GM19455 (cell line): ENCODE data around the gene SAFB.

Experiments
- ATAC-seq: cut with Tn5 transposase; IDR thresholded peaks from one replicate; pipeline ENCODE4 v1.9.1; 2021; ENCODE audit not compliant: unreplicated experiment

The SAFB gene

DNA sequence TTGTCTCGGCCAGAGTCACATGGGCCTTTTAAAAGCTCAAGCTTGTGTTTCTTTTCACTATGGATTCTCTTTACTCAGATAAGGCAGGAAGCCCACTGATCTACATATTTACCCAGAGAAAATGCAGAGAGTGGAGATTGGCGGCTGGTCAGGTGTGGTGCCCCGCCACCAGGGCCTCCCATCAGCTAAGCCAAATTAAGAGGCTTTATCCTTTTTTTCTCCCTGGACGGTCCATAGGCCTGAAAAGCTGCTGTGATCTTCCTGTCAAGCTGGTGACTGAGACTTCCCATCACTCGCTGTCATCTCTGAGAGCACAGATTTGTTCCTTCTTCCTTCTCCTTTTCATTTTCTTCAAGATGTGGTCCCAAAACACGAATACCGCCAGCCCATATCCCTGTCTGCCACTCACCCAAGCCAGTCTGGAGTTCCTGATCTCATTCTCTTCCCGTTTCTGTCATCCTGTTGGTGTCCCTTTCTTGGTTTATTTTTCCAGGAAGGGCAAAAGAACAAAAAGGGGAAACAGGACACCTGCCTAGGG, 1.9 kb downstream of the SAFB start:
- no peak for ATAC-seq

DNA sequence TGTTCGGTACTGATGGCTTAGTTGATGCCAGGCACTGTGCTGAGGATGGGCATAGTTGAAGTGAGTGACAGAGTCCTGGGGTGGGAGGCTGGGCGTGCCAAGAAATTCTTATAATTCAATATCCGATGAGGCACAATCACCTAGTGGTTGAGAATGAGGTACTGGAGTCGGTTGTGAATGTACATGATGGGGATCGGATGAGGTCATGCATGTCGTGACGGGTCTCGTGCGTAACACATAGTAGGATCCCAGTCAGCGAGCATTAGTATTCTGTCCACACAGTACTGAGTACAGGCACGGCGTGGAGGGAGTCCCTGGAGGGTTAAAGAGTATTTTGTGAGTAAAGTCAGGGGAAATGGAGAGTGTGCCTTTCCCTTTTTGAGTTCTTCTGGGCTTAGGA, 2.8 kb downstream of the SAFB start:
- ATAC-seq = no peak

GRCh38 chr19:5627395-5627904, 4.6 kb downstream of the SAFB start:
- no peak for ATAC-seq

DNA sequence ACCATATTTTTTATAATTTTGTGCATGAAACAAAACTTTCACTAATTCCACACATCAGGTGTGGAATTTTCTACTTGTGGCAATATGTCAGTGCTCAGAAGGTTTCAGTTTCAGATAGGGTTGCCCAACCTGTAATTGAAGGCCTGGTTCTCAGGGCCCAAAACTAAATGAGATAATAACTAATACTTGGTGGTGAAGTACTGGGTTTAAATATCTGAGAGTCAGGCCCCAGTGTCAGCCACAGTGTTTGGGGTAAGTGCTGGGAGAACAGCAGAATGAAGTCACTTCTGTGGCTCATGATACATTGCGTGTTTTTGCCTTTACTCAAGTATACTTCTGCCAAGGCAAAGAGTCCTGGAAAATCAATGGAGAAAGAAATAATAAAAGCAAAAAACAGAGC, 5.6 kb downstream of the SAFB start:
- no peak for ATAC-seq

DNA sequence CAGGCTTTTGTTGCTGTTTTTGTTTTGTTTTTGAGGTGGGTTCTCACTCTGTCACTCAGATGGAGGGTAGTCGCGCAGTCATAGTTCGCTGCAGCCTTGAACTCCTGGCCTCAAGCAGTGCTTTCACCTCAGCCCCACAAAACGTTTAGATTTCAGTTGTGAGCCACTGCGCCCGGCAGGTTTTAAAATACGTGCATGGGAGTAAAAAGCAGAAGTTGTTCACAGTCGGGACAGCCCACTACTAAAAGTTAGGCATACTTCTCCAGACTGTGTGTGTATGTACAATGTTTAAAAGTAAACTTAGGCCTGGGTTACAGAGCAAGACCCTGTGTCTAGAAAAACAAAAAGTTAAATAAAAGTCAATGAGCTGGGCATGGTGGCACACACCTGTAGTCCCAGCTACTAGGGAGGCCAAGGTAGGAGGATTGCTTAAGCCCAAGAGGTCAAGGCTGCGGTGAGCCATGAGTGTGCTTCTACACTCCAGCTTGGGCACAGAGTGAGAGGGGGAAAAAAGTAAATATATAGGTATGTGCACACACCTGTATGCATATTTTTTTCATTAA, 6.1 kb downstream of the SAFB start:
- ATAC-seq = no peak

DNA sequence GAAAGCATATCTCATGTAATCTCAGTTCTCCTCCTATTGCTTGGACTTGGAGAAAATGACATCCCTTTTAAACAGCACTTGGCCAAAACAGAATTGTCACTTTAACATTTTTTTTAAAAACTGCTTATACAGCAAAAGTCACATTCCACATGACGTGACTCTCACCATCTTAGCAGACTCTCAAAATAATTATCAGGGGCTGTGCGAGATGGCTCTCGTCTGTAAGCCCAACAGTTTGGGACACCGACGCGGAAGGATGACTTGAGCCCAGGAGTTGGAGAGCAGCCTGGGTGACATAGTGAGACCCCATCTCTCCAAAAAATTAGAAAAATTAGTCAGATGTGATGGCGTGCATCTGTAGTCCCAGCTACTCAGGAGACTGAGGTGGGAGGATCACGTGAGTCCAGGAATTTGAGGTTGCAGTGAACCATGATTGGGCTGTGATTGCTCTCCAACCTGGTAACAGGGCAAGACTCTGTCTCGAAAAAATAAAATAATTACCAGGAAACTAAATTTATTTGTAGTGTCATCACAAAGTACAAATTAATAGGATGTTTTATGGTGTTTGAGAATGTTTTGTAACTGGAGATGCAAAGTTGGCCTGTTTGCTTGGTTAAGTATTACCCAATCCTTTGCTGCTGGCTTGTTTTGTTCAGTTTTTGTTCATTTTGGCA, 8.8 kb downstream of the SAFB start:
- ATAC-seq = no peak

GRCh38 chr19:5632241-5632612, 9.3 kb downstream of the SAFB start:
- no peak for ATAC-seq

GRCh38 chr19:5632657-5633056, 9.8 kb downstream of the SAFB start:
- no peak for ATAC-seq

DNA sequence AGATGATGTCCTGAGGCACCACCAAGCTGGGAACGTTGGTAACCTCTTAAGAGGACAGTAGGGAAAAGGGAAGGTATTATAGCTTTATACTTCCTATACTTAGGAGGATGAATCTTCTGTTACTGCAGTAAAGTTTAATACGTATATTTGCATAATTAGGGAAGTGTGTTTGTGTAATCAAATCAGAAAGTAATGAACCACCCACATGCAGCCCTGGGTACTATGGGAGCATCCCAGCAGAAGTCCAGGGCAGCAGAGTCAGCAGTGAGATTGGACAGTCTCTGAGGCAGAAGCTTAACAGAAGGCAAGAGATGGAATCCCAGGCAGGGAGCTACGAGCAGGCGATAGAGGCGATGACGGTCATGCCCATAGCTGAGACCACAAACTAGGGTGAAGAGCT, 12.5 kb downstream of the SAFB start:
- no peak for ATAC-seq

DNA sequence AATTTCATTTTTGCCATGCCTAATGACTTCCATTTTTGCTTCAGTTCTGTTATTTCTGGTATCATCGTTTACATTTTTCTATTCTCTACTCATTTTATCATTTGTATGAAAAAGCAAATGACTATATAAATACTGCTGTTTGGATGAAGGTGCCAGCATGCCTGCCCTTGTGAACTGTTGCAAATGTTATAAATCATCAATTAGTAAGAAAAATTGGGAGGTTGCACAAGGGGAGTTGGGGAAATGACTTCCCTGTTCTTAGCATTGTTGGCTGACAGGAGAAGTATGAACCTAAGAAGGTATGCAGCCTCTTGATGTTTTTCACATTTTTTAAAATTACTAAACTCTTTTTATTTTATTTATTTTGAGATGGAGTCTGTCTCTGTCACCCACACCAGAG, 15.1 kb downstream of the SAFB start:
- no peak for ATAC-seq

DNA sequence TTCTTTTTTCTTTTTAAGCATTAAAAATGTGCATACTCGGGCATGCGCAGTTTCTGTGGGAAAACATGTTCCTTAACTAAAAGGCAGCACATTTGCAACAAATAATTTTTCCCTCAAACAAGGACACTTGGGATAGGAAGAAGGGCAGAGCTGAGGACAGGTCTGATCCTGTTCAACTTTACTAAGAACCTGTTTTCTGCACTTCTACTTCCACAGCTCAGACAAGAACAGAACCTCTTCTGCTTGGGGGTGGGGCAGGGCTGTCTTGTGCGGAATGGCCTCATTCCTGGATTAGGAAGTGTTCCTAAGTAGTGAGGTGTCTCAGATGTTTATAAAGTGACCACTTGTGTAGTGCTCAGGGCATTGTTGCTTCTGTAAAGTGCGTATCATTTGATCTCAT, 18.3 kb downstream of the SAFB start:
- ATAC-seq = no peak

GRCh38 chr19:5642204-5642603, 19.3 kb downstream of the SAFB start:
- ATAC-seq = no peak

DNA sequence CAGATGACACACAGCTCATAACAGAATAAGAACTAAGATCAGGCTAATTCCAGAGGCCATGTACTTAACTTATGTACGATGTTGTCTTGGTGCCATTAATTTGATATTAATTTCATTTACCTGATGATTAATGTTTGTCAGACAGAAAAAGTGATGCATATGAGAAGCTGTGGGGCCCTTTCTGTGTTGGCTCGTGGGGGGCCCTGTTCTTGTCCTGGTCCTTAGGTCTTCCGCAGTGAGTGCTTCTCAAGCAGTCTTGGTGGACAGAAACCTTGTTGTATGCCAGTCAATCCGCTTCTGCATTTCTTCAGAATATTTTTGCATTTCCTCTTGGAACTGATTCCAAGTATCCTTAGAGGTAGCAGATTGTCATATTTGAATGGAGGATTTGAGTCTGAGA, 20.2 kb downstream of the SAFB start:
- ATAC-seq = no peak

GRCh38 chr19:5644037-5644436, 21.2 kb downstream of the SAFB start:
- ATAC-seq = no peak

DNA sequence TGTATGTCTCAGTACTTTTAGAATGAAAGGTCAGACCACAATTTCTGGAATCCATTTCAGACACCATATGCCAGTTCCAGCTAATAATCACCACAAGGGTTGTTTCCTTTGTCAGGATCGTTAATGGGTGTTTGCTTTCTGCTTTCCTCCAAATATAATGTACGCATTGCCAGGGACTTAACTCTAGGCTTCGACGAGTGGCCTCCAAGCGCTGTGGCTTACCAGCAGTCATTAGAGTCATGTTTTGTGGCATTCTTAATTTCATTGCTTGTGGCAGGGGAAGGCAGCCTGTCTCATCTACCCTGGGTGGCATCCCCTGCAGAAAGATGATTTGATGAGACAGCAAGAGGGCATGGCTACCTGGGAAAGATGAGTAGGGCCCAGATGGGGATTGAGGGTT, 22.5 kb downstream of the SAFB start:
- no peak for ATAC-seq

- ATAC-seq = no peak
Observed at GRCh38 chr19:5646703-5647102, 23.8 kb downstream of the SAFB start.

DNA sequence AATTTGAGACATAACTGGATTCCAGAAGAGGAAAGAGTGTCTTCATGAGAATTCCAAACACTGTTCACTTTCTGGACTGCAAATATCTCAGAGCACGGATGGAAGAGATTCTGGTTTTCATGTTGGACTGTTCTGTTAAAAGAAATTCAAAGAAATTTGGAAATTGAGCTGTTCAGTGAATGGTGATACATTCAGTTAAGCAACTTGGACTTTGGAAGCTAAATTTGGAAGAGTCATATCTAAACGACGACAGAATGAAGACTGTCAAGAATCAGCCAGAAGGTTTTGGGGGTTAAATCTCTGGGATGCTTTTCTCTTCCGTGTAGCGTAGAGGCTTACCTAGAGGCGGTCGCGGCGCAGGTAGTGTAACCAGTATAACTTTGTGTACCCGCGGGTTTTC, 25.6 kb downstream of the SAFB start:
- no peak for ATAC-seq

GRCh38 chr19:5651361-5651760, 28.5 kb downstream of the SAFB start:
- no peak for ATAC-seq

DNA sequence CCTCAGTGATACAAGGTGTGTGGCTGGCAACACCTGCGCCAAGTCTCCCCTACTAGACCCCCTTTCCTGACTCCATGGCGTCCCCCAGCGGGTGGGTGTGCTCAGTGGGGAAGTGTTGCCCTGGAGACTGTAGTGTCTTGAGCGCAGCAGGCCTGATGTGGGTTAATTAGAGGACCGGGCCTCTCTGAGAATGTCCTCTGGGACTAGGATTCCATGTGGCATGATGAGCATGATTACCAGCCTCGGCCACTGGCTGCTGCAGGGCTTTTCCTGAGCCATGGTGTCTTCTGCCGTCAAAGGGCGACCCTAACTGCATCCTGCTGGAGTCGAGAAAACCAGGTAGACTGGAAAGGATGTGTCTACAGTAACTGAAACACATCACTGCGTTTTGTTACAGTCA, 29.4 kb downstream of the SAFB start:
- no peak for ATAC-seq

DNA sequence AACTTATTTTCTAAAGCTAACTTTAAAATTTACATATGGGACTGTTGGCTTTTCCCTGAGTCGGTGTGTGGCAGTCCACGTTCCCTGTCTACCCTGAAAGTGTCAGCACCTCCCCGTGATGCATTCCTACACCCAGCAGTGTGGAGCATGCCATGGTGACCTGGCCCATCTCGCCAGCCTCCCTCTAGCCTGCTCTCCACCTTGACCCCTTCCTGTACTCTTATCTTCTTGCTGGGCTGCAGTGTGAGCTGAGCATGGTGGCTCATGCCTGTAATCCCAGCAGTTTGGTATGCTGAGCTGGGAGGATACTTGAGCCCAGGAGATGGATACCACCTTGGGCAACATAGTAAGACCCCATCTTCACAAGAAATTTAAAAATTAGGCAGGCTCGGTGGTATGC, 32.0 kb downstream of the SAFB start:
- ATAC-seq = no peak

- ATAC-seq = no peak
Observed at GRCh38 chr19:5655412-5655811, 32.5 kb downstream of the SAFB start.

DNA sequence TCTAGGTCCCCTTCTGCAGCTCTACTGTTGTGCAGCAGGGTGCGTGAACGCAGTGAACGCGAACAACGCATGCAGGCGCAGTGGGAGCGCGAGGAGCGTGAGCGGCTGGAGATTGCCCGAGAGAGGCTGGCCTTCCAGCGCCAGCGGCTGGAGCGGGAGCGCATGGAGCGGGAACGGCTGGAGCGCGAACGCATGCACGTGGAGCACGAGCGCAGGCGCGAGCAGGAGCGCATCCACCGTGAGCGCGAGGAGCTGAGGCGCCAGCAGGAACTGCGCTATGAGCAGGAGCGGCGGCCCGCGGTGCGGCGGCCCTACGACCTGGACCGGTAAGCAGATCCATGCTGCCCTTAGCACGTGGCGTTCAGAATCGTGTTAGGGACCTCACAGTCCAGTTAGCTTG, 38.6 kb downstream of the SAFB start:
- ATAC-seq = no peak

- no peak for ATAC-seq
Observed at GRCh38 chr19:5663904-5664303, 41.0 kb downstream of the SAFB start.
